HUES6 (cell line): ENCODE measurements around the gene SREK1IP1.
"Not testable (repeated sequence)": the region's sequence is repeated elsewhere in the genome, so short reads cannot be mapped to it uniquely, and the experiment has no call there.

ENCODE experiments used
- H3K27ac ChIP-seq: 2 replicates; pipeline ENCODE4 v1.7.0; 2013; ENCODE audit warnings: low read depth, mild to moderate bottlenecking, low read length, inconsistent platforms
- H3K27me3 ChIP-seq: 2 replicates; pipeline ENCODE4 v1.6.1; 2013; ENCODE audit warnings: low read length; ENCODE audit not compliant: control insufficient read depth, insufficient read depth
- H3K36me3 ChIP-seq: 2 replicates; pipeline ENCODE4 v1.6.1; 2013; ENCODE audit warnings: low read length; ENCODE audit not compliant: control insufficient read depth, insufficient read depth
- H3K4me1 ChIP-seq: 2 replicates; pipeline ENCODE4 v1.6.1; 2013; ENCODE audit warnings: low read length; ENCODE audit not compliant: control insufficient read depth, insufficient read depth
- H3K4me3 ChIP-seq: 2 replicates; pipeline ENCODE4 v1.5.1; 2013; ENCODE audit warnings: low read depth, low read length
- H3K9ac ChIP-seq: one replicate; pipeline ENCODE4 v1.6.1; 2013; ENCODE audit warnings: mild to moderate bottlenecking, low read length
- H3K9me3 ChIP-seq: 2 replicates; pipeline ENCODE4 v1.6.1; 2013; ENCODE audit warnings: low read depth, low read length; ENCODE audit not compliant: control insufficient read depth, insufficient read depth

Gene SREK1IP1

GRCh38 chr5:64722588-64722987 is 45.9 kb downstream of the SREK1IP1 start:
- H3K27ac ChIP-seq = peak overlapping the region; percentile 62; the same call in 1 of the 2 replicates
- H3K27me3 ChIP-seq = no peaks in the 10 kb centered on the region
- H3K9me3 ChIP-seq = no peaks in the 10 kb centered on the region
- H3K9ac ChIP-seq = no peak overlapping the region
- peaks cover 7% of the 10 kb centered on the region for H3K4me1 ChIP-seq
- H3K36me3 ChIP-seq = peaks cover 43% of the 10 kb centered on the region
- no peak overlapping the region for H3K4me3 ChIP-seq

- not testable (repeated sequence) for H3K9me3 ChIP-seq, H3K27ac ChIP-seq, H3K9ac ChIP-seq, H3K36me3 ChIP-seq, H3K27me3 ChIP-seq
- H3K4me1 ChIP-seq = peaks cover 11% of the 10 kb centered on the region
- peak overlapping the region; percentile 38; the same call in 1 of the 2 replicates for H3K4me3 ChIP-seq
These were observed 54.0 kb downstream of the SREK1IP1 start for GRCh38 chr5:64714495-64714894.

- peaks cover 12% of the 10 kb centered on the region; the same call in 1 of the 2 replicates for H3K9me3 ChIP-seq
- peaks cover 3% of the 10 kb centered on the region; the same call in 1 of the 2 replicates for H3K36me3 ChIP-seq
- no peak overlapping the region for H3K9ac ChIP-seq
- H3K4me3 ChIP-seq = no peak overlapping the region
- H3K4me1 ChIP-seq = peaks cover 34% of the 10 kb centered on the region
- H3K27me3 ChIP-seq = no peaks in the 10 kb centered on the region
- H3K27ac ChIP-seq = peak overlapping the region; percentile 99; the same call in 1 of the 2 replicates
These were observed 61.3 kb downstream of the SREK1IP1 start for GRCh38 chr5:64707191-64707590.

DNA sequence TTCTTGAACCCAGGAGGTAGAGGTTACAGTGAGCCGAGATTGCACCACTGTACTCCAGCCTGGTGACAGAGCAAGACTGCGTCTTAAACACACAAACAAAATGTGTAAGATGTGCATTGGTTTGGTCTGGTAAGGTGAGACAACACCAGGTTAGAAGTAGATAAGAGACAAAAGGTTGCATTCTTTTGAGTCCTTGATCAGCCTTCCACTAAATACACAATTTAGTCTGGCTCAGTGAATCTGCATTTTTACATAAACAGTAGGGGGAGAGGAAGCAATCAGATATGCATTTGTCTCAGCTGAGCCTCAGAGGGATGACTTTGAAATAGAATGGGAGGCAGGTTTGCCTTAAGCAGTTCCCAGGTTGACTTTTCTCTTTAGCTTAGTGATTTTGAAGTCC is 62.4 kb downstream of the SREK1IP1 start:
- H3K9ac ChIP-seq = peak overlapping the region; percentile 78
- H3K27me3 ChIP-seq, H3K36me3 ChIP-seq: not testable (repeated sequence)
- H3K4me3 ChIP-seq = peak overlapping the region; percentile 26; the same call in 1 of the 2 replicates
- peaks cover 12% of the 10 kb centered on the region; the same call in 1 of the 2 replicates for H3K9me3 ChIP-seq
- peak overlapping the region; percentile 99 for H3K27ac ChIP-seq
- peaks cover 34% of the 10 kb centered on the region for H3K4me1 ChIP-seq

- Histone ChIP-seq H3K9me3 (peaks cover 39% of the 10 kb centered on the region), H3K4me3 (no peak overlapping the region), H3K27ac (no peak overlapping the region), H3K9ac (no peak overlapping the region), H3K4me1 (peaks cover 22% of the 10 kb centered on the region), H3K27me3 (no peaks in the 10 kb centered on the region), H3K36me3 (peaks cover 31% of the 10 kb centered on the region)
These were observed 67.7 kb downstream of the SREK1IP1 start for GRCh38 chr5:64700765-64701164.

DNA sequence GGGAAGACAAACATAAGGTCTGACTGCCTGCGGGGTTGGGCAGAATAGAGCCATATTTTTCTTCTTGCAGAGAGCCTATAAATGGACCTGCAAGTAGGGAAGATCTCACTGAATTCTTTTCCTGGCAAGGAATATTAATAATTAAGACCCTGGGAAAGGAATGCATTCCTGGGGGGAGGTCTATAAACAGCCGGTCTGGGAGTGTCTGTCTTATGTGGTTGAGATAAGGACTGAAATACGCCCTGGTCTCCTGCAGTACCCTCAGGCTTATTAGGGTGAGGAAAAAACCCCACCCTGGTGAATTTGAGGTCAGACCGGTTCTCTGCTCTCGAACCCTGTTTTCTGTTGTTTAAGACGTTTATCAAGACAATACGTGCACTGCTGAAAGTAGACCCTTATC is 72.1 kb downstream of the SREK1IP1 start:
- not testable (repeated sequence) for H3K9ac ChIP-seq, H3K27me3 ChIP-seq, H3K27ac ChIP-seq, H3K4me3 ChIP-seq, H3K4me1 ChIP-seq
- H3K9me3 ChIP-seq = peaks cover 53% of the 10 kb centered on the region
- peaks cover 41% of the 10 kb centered on the region for H3K36me3 ChIP-seq

- Histone ChIP-seq H3K27me3 (peaks cover 17% of the 10 kb centered on the region; the same call in 1 of the 2 replicates), H3K27ac (no peak overlapping the region), H3K4me1 (peaks cover 28% of the 10 kb centered on the region)
These were observed 74.9 kb downstream of the SREK1IP1 start for GRCh38 chr5:64693636-64694035.

GRCh38 chr5:64691291-64691690 is 77.2 kb downstream of the SREK1IP1 start:
- H3K36me3 ChIP-seq = peaks cover 10% of the 10 kb centered on the region; the same call in 1 of the 2 replicates
- H3K9ac ChIP-seq = peak overlapping the region; percentile 84
- peaks cover 17% of the 10 kb centered on the region for H3K9me3 ChIP-seq
- peaks cover 17% of the 10 kb centered on the region; the same call in 1 of the 2 replicates for H3K27me3 ChIP-seq
- peak overlapping the region; percentile 70 for H3K4me3 ChIP-seq
- H3K27ac ChIP-seq = peak overlapping the region; percentile 11; the same call in 1 of the 2 replicates
- peaks cover 28% of the 10 kb centered on the region for H3K4me1 ChIP-seq

More at GRCh38 chr5:64693636-64694035, 74.9 kb downstream of the SREK1IP1 start:
- Histone ChIP-seq H3K4me3 (no peak overlapping the region), H3K36me3 (peaks cover 24% of the 10 kb centered on the region), H3K9me3 (peaks cover 36% of the 10 kb centered on the region), H3K9ac (no peak overlapping the region)

DNA sequence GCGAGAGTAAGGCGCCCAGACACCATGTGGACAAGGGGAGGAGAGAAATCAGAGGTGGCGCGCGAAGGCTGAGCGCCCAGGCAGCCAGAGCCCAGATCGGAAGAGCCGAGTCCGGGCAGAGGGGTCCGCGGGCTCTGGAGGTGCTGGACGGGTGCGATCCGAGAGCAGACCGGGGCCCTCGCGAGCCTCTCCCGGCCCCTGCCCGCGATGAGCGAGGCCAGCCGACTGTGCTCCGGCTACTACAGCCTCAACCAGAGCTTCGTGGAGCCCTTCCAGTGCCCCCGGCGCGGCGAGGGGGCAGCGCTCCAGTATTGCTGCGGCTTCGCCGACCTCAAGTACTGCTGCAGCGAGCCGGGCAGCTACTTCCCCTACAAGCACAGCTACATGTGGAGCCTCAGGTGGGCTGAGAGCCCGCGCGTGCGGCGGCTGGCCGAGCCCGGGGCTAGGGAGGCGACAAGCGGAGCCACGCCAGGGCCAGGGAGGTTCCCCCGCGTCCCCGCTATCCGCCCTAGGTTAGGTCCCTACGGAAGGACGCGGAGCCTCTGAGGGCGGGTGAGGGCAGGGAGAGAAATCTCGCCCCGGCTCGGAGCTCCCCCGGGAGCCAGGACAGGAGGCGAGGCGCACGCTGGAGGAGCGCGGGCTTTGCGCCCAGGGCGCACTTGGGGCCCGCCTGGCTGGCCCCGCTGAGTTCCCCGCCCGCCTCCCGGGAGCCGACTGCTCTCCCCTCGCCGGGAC is 77.9 kb downstream of the SREK1IP1 start, which contains the start of gene SHISAL2B:
Gene SHISAL2B (plus strand): TSS at position 87 of the 735 bp plus-strand sequence. CDS start 121 bp downstream, at position 208.
- H3K27me3 ChIP-seq = peaks cover 17% of the 10 kb centered on the region; the same call in 1 of the 2 replicates
- H3K9ac ChIP-seq = peak within 1 kb of the TSS; percentile 84
- peak within 1 kb of the TSS; percentile 70 for H3K4me3 ChIP-seq

GRCh38 chr5:64690104-64690416 is 78.4 kb downstream of the SREK1IP1 start:
- Histone ChIP-seq H3K27ac (no peak overlapping the region), H3K27me3 (peaks cover 17% of the 10 kb centered on the region; the same call in 1 of the 2 replicates), H3K9me3 (peaks cover 8% of the 10 kb centered on the region; the same call in 1 of the 2 replicates), H3K36me3 (peaks cover 6% of the 10 kb centered on the region; the same call in 1 of the 2 replicates), H3K9ac (peak overlapping the region; percentile 84), H3K4me1 (peaks cover 34% of the 10 kb centered on the region), H3K4me3 (peak overlapping the region; percentile 70)

More for the DNA sequence above, 77.9 kb downstream of the SREK1IP1 start, which contains the start of gene SHISAL2B:
- Histone ChIP-seq H3K36me3 (peaks cover 10% of the 10 kb centered on the region; the same call in 1 of the 2 replicates), H3K4me1 (peaks cover 32% of the 10 kb centered on the region), H3K27ac (peak within 1 kb of the TSS; percentile 11; the same call in 1 of the 2 replicates), H3K9me3 (peaks cover 13% of the 10 kb centered on the region; the same call in 1 of the 2 replicates)

GRCh38 chr5:64688965-64689364 is 79.5 kb downstream of the SREK1IP1 start:
- H3K27me3 ChIP-seq = peaks cover 17% of the 10 kb centered on the region; the same call in 1 of the 2 replicates
- no peak overlapping the region for H3K27ac ChIP-seq
- peaks cover 34% of the 10 kb centered on the region for H3K4me1 ChIP-seq
- H3K36me3 ChIP-seq = peaks cover 4% of the 10 kb centered on the region; the same call in 1 of the 2 replicates
- 0 out of 2 replicates have a peak, but pooled peaks cover 3% of the 10 kb centered on the region for H3K9me3 ChIP-seq
- H3K9ac ChIP-seq = no peak overlapping the region
- no peak overlapping the region for H3K4me3 ChIP-seq
